Astrocyte (in vitro differentiated cells and primary cell): ENCODE results near the gene MRPL27. TPM values are rescaled to one million over a fixed set of nuclear protein-coding genes. Genes with fewer than 3 reads are reported as not detected.
A peak's percentile ranks its signal among the peaks of the same experiment; 100 is the strongest.

Source experiments
- DNase-seq: peaks from one replicate; pipeline ENCODE4 v3.0.0-alpha.2; 2010; ENCODE audit warnings: low read depth
- FAIRE-seq: peaks from 2 replicates; lab custom pipeline; 2011; peaks lifted over from hg19 to GRCh38; lab: Jason Lieb, UNC
- H2AFZ ChIP-seq: 2 replicates; pipeline ENCODE4 v1.6.0; 2012; ENCODE audit warnings: low read depth, low read length, inconsistent platforms
- H3K27ac ChIP-seq: 2 replicates; pipeline ENCODE4 v1.5.1; 2011; ENCODE audit warnings: low read depth, low read length, inconsistent platforms
- H3K27me3 ChIP-seq: 2 replicates; pipeline ENCODE4 v1.6.0; 2011; ENCODE audit warnings: low read length, inconsistent platforms; ENCODE audit not compliant: insufficient read depth
- H3K36me3 ChIP-seq: 2 replicates; pipeline ENCODE4 v1.5.1; 2011; ENCODE audit warnings: low read length, inconsistent platforms; ENCODE audit not compliant: insufficient read depth
- H3K4me1 ChIP-seq: 2 replicates; pipeline ENCODE4 v1.5.1; 2011; ENCODE audit warnings: low read length, inconsistent platforms; ENCODE audit not compliant: insufficient read depth
- H3K4me2 ChIP-seq: 2 replicates; pipeline ENCODE4 v1.6.0; 2012; ENCODE audit warnings: low read length, inconsistent platforms
- H3K4me3 ChIP-seq: 2 replicates; pipeline ENCODE4 v1.5.1; 2011; ENCODE audit warnings: low read depth, mild to moderate bottlenecking, low read length, inconsistent platforms; ENCODE audit not compliant: insufficient read depth
- H3K79me2 ChIP-seq: 2 replicates; pipeline ENCODE4 v1.6.0; 2012; ENCODE audit warnings: mild to moderate bottlenecking, low read length, inconsistent platforms; ENCODE audit not compliant: insufficient read depth
- H3K9ac ChIP-seq: 2 replicates; pipeline ENCODE4 v1.6.0; 2012; ENCODE audit warnings: mild to moderate bottlenecking, low read length, inconsistent platforms
- H3K9me3 ChIP-seq: 2 replicates; pipeline ENCODE4 v1.5.1; 2012; ENCODE audit warnings: low read depth, mild to moderate bottlenecking, low read length, inconsistent platforms; ENCODE audit not compliant: insufficient read depth
- H4K20me1 ChIP-seq: 2 replicates; pipeline ENCODE4 v1.6.0; 2012; ENCODE audit warnings: low read length, inconsistent platforms; ENCODE audit not compliant: insufficient read depth
- H3K27ac Mint-ChIP-seq: one replicate; pipeline ENCODE4 v1.8.0; 2021; ENCODE audit warnings: mild to moderate bottlenecking, mixed read lengths; ENCODE audit not compliant: unreplicated experiment
- H3K27me3 Mint-ChIP-seq: one replicate; pipeline ENCODE4 v1.8.0; 2021; ENCODE audit warnings: low read depth, mixed read lengths; ENCODE audit not compliant: unreplicated experiment
- H3K36me3 Mint-ChIP-seq: one replicate; pipeline ENCODE4 v1.8.0; 2021; ENCODE audit warnings: low read depth, mixed read lengths; ENCODE audit not compliant: unreplicated experiment
- H3K4me1 Mint-ChIP-seq: one replicate; pipeline ENCODE4 v1.8.0; 2021; ENCODE audit warnings: low read depth, mixed read lengths; ENCODE audit not compliant: unreplicated experiment
- H3K4me3 Mint-ChIP-seq: one replicate; pipeline ENCODE4 v1.8.0; 2021; ENCODE audit warnings: mild to moderate bottlenecking, moderate library complexity, mixed read lengths; ENCODE audit not compliant: unreplicated experiment
- H3K9me3 Mint-ChIP-seq: one replicate; pipeline ENCODE4 v1.8.0; 2021; ENCODE audit warnings: mild to moderate bottlenecking, mixed read lengths; ENCODE audit not compliant: unreplicated experiment
- EZH2 ChIP-seq: IDR thresholded peaks from 2 replicates; pipeline ENCODE4 v1.6.1; 2012; ENCODE audit warnings: mild to moderate bottlenecking, low read length, inconsistent platforms; ENCODE audit not compliant: insufficient read depth
- total RNA-seq: library from RNA; stranded (reverse); gene quantifications from 2 replicates; pipeline ENCODE4 v1.2.1, GENCODE V29; 2021
- TF ChIP-seq, protein P1 (sequence below): IDR thresholded peaks from 2 replicates; pipeline ENCODE4 v1.5.1; 2011; ENCODE audit warnings: low read depth, mild to moderate bottlenecking, inconsistent platforms, low read length, moderate library complexity; ENCODE audit not compliant: insufficient read depth

The MRPL27 gene
- total RNA-seq, 1 donor from 2014 or later: 57.3 TPM

DNA sequence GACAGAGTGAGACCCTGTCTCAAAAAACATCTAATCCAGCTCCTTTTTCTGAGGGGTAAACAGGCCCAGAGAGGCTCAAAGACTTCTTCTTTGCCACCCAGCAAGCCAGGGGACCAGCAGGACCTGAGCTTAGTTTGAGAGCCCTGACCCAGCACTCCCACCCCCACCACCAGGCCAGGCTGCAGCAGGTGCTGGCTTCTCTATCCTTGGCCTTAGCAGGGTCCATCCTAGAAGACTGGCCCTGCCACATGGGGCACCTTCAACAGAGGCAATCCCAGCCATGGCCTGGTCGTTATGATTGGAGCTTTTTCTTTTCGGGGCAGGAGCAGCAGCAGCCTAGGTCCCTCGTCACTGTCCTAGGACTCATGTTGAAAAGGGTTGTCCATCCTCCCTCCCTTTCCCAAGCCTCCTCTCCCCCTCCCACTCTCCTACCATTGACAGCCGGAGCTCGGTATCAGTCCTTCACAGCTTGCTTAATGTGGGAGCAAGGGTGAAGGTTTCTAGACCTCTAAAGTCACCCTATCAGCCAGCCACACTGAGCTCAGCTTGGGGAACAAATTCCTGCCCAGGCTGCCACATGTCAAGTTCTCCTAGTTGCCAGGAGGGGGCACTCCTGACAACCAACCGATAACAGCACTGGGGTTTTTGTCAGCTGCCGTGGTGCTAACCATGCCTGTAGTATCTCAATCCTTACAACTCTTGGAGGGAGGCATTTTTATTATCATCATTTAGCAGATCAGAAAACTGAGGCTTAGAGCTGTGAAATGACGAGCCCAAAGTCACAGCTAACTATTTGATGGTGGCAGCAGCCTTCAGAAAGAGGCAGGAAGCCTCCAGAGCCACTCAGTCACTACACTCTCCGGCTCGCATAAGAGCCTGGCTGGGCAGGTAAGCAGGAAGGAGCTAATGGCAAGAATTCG, 11.2 kb downstream of the MRPL27 start:
- Histone ChIP-seq H3K79me2 (no peaks in the 10 kb centered on the region), H4K20me1 (peaks cover 31% of the 10 kb centered on the region), H3K4me2 (no peak overlapping the region), H3K36me3 (peaks cover 17% of the 10 kb centered on the region), H3K27ac (no peak overlapping the region), H3K9ac (no peak overlapping the region), H2AFZ (no peak overlapping the region), H3K27me3 (no peaks in the 10 kb centered on the region), H3K4me1 (peaks cover 9% of the 10 kb centered on the region), H3K4me3 (no peak overlapping the region), H3K9me3 (no peaks in the 10 kb centered on the region)
- TF ChIP-seq, protein P1, sequence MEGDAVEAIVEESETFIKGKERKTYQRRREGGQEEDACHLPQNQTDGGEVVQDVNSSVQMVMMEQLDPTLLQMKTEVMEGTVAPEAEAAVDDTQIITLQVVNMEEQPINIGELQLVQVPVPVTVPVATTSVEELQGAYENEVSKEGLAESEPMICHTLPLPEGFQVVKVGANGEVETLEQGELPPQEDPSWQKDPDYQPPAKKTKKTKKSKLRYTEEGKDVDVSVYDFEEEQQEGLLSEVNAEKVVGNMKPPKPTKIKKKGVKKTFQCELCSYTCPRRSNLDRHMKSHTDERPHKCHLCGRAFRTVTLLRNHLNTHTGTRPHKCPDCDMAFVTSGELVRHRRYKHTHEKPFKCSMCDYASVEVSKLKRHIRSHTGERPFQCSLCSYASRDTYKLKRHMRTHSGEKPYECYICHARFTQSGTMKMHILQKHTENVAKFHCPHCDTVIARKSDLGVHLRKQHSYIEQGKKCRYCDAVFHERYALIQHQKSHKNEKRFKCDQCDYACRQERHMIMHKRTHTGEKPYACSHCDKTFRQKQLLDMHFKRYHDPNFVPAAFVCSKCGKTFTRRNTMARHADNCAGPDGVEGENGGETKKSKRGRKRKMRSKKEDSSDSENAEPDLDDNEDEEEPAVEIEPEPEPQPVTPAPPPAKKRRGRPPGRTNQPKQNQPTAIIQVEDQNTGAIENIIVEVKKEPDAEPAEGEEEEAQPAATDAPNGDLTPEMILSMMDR: peak; percentile 68
- no peak for TF ChIP-seq EZH2
- Mint-ChIP-seq H3K27me3 (no peaks in the 10 kb centered on the region), H3K36me3 (peaks cover 9% of the 10 kb centered on the region), H3K4me3 (no peak overlapping the region), H3K9me3 (no peaks in the 10 kb centered on the region), H3K27ac (peak overlapping the region; percentile 23), H3K4me1 (peaks cover 31% of the 10 kb centered on the region)
- peak; percentile 36 for DNase-seq
- FAIRE-seq: no peak

DNA sequence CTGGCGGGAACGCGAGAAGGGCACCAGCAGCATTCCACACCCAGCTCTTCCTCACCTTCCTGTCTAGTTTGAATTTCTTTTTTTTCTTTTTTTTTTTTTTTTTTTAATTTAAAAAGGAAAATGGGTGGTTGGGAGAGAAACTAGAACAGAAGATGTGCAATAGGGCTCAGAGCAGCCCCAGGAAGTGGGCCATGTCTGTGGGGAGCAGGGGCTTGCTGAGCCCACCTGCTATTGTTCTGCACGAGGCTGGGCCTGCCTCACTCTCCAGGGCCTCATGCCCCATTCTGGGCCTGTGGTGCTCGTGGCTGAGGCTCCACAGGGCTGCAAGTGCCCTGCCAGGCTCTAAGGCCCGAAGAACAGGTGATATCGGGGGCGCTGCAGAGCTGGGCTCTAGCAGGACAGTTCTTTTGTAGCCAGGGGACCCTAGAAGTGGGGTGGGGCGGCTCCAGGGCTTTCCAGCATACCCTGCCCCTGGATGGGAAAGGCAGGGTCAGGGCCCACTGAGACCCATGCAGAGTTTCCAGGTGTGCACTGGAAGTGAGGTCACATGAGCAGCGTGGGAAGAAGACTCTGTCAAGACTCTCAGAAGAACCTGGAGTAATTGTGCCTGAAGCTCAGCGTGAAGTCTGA, 12.4 kb downstream of the MRPL27 start:
- peaks cover 9% of the 10 kb centered on the region for H3K36me3 Mint-ChIP-seq
- Histone ChIP-seq H3K4me1 (peaks cover 9% of the 10 kb centered on the region), H4K20me1 (peaks cover 26% of the 10 kb centered on the region), H2AFZ (no peak overlapping the region), H3K9me3 (no peaks in the 10 kb centered on the region), H3K4me3 (no peak overlapping the region), H3K9ac (no peak overlapping the region), H3K27me3 (no peaks in the 10 kb centered on the region), H3K4me2 (no peak overlapping the region), H3K27ac (no peak overlapping the region), H3K79me2 (no peaks in the 10 kb centered on the region), H3K36me3 (peaks cover 13% of the 10 kb centered on the region)
- no peak overlapping the region for H3K27ac Mint-ChIP-seq
- peak overlapping the region; percentile 14 for H3K4me3 Mint-ChIP-seq
- no peak for FAIRE-seq
- H3K4me1 Mint-ChIP-seq: peaks cover 28% of the 10 kb centered on the region
- no peak for DNase-seq
- H3K9me3 Mint-ChIP-seq: no peaks in the 10 kb centered on the region
- no peak for TF ChIP-seq EZH2
- TF ChIP-seq, protein P1: no peak
- no peaks in the 10 kb centered on the region for H3K27me3 Mint-ChIP-seq
